HEK293 (cell line): Measurements from ENCODE around the gene PFKL.

ENCODE experiments used
- CTCF ChIA-PET: fragments of 350-600 bp; formaldehyde crosslinking; extraction: SDS; loops from one replicate; lab custom pipeline; 2021; ENCODE audit warnings: antibody characterized with exemption; lab: Yijun Ruan, JAX
- POLR2A ChIA-PET: fragments of 300-600 bp; formaldehyde crosslinking; extraction: SDS; loops from one replicate; lab custom pipeline; 2020; ENCODE audit warnings: antibody characterized with exemption, inconsistent platforms; lab: Yijun Ruan, JAX
- H3K27ac ChIP-seq: fragments of 200-500 bp; sonication (Bioruptor generic); 2 replicates; pipeline ENCODE4 v1.5.1; 2014; ENCODE audit warnings: low read depth, low read length, control low read depth, inconsistent platforms; ENCODE audit errors: extremely low read depth
- H3K36me3 ChIP-seq, 2 experiments: fragments of 200-500 bp in 1 of 2; sonication (Bioruptor generic) in 1 of 2; 1 replicate in 1 of 2; 2 replicates in 1 of 2; pipeline ENCODE4 v1.5.1; 2014 to 2017; ENCODE audit warnings: inconsistent platforms in 2 of 2, low read length in 2 of 2; ENCODE audit not compliant: control insufficient read depth in 2 of 2, insufficient read depth in 1 of 2
- H3K4me1 ChIP-seq: fragments of 200-500 bp; sonication (Bioruptor generic); 2 replicates; pipeline ENCODE4 v1.5.1; 2014; ENCODE audit warnings: mild to moderate bottlenecking, low read length, inconsistent platforms; ENCODE audit not compliant: control insufficient read depth, insufficient read depth
- H3K4me3 ChIP-seq: 2 replicates; pipeline ENCODE4 v1.5.1; 2011; ENCODE audit warnings: low read depth, mild to moderate bottlenecking, control low read depth, low read length, moderate library complexity
- H3K9me3 ChIP-seq: fragments of 200-500 bp; sonication (Bioruptor generic); 2 replicates; pipeline ENCODE4 v1.5.1; 2014; ENCODE audit warnings: low read depth, low read length, inconsistent platforms; ENCODE audit not compliant: control insufficient read depth, insufficient read depth
- IKZF3 ChIP-seq: fragments of 450-650 bp; IDR thresholded peaks from 2 replicates; pipeline ENCODE4 v1.5.0; 2018; ENCODE audit warnings: missing biosample characterization, mild to moderate bottlenecking, missing genetic modification characterization, moderate library complexity
- PATZ1 ChIP-seq: fragments of 450-650 bp; formaldehyde crosslinking; IDR thresholded peaks from 2 replicates; pipeline ENCODE4 v1.5.1; 2016; ENCODE audit warnings: missing biosample characterization, missing genetic modification characterization
- ZBTB17 ChIP-seq: fragments of 450-650 bp; formaldehyde crosslinking; IDR thresholded peaks from 2 replicates; pipeline ENCODE4 v1.5.1; 2016; ENCODE audit warnings: missing biosample characterization, missing genetic modification characterization
- ZBTB44 ChIP-seq: fragments of 450-650 bp; IDR thresholded peaks from 2 replicates; pipeline ENCODE4 v1.5.1; 2018; ENCODE audit warnings: missing biosample characterization, mild to moderate bottlenecking, missing genetic modification characterization
- ZBTB6 ChIP-seq: fragments of 450-650 bp; formaldehyde crosslinking; IDR thresholded peaks from 2 replicates; pipeline ENCODE4 v1.5.1; 2017; ENCODE audit warnings: missing biosample characterization, missing genetic modification characterization
- ZNF148 ChIP-seq: fragments of 450-650 bp; formaldehyde crosslinking; IDR thresholded peaks from 2 replicates; pipeline ENCODE4 v1.5.0; 2017; ENCODE audit warnings: missing biosample characterization, missing genetic modification characterization, borderline replicate concordance
- ZNF274 ChIP-seq, 2 experiments: fragments of 200-500 bp in 1 of 2; fragments of 450-650 bp in 1 of 2; sonication (Bioruptor generic) in 1 of 2; formaldehyde crosslinking in 1 of 2; IDR thresholded peaks; 2 replicates each; pipeline versions ENCODE4 v1.5.1 to v1.6.1; 2014 to 2016; ENCODE audit warnings: borderline replicate concordance in 1 of 2, inconsistent platforms in 1 of 2, low read length in 1 of 2, missing biosample characterization in 1 of 2, missing genetic modification characterization in 1 of 2
- ZNF324 ChIP-seq: fragments of 450-650 bp; formaldehyde crosslinking; IDR thresholded peaks from 2 replicates; pipeline ENCODE4 v1.5.1; 2016; ENCODE audit warnings: missing biosample characterization, missing genetic modification characterization
- ZNF366 ChIP-seq: fragments of 450-650 bp; formaldehyde crosslinking; conservative IDR thresholded peaks from 2 replicates; pipeline ENCODE4 v1.5.1; 2016; ENCODE audit warnings: missing biosample characterization, missing genetic modification characterization
- ZNF391 ChIP-seq: fragments of 450-650 bp; formaldehyde crosslinking; IDR thresholded peaks from 2 replicates; pipeline ENCODE4 v1.5.1; 2016; ENCODE audit warnings: low read depth, missing biosample characterization, missing genetic modification characterization, borderline replicate concordance
- ZNF544 ChIP-seq: fragments of 450-650 bp; formaldehyde crosslinking; IDR thresholded peaks from 2 replicates; pipeline ENCODE4 v1.5.0; 2017; ENCODE audit warnings: missing biosample characterization, missing genetic modification characterization
- ZNF561 ChIP-seq: fragments of 450-650 bp; IDR thresholded peaks from 2 replicates; pipeline ENCODE4 v1.5.1; 2018; ENCODE audit warnings: missing biosample characterization, missing genetic modification characterization, borderline replicate concordance
- ZNF571 ChIP-seq: fragments of 450-650 bp; formaldehyde crosslinking; IDR thresholded peaks from 2 replicates; pipeline ENCODE4 v1.5.0; 2017; ENCODE audit warnings: missing biosample characterization, missing genetic modification characterization
- ZNF600 ChIP-seq: fragments of 450-650 bp; formaldehyde crosslinking; IDR thresholded peaks from 2 replicates; pipeline ENCODE4 v1.5.1; 2016; ENCODE audit warnings: missing biosample characterization, missing genetic modification characterization
- ZNF692 ChIP-seq: fragments of 450-650 bp; formaldehyde crosslinking; IDR thresholded peaks from 2 replicates; pipeline ENCODE4 v1.5.1; 2016; ENCODE audit warnings: missing biosample characterization, missing genetic modification characterization
- ZNF791 ChIP-seq: fragments of 450-650 bp; formaldehyde crosslinking; IDR thresholded peaks from 2 replicates; pipeline ENCODE4 v1.5.1; 2016; ENCODE audit warnings: missing biosample characterization, missing genetic modification characterization
- ZSCAN5A ChIP-seq: fragments of 450-650 bp; formaldehyde crosslinking; IDR thresholded peaks from 2 replicates; pipeline ENCODE4 v1.5.1; 2016; ENCODE audit warnings: missing biosample characterization, missing genetic modification characterization
- ZXDB ChIP-seq: fragments of 450-650 bp; formaldehyde crosslinking; IDR thresholded peaks from 2 replicates; pipeline ENCODE4 v1.5.1; 2016; ENCODE audit warnings: missing biosample characterization, missing genetic modification characterization

PFKL gene

GRCh38 chr21:44332383-44332782, 32.5 kb downstream of the PFKL start:
- POLR2A ChIA-PET = no interaction called here
- Histone ChIP-seq H3K27ac (no peak overlapping the region), H3K4me1 (no peaks in the 10 kb centered on the region), H3K9me3 (no peaks in the 10 kb centered on the region), H3K36me3 (peaks cover 0 to 8% of the 10 kb centered on the region in 2 experiments; a peak in 1 of 3 replicates), H3K4me3 (no peak overlapping the region)
- TF ChIP-seq ZNF791 (tag by site-specific recombination) (no peak), PATZ1 (tag by site-specific recombination) (peak; percentile 12; the same call in 1 of the 2 replicates)
- CTCF ChIA-PET = no interaction called here

GRCh38 chr21:44332965-44333364, 33.1 kb downstream of the PFKL start:
- H3K36me3 ChIP-seq = peaks cover 0 to 4% of the 10 kb centered on the region in 2 experiments; a peak in 1 of 3 replicates
- ChIA-PET CTCF (no interaction called here), POLR2A (no interaction called here)
- peaks cover 2% of the 10 kb centered on the region; the same call in 1 of the 2 replicates for H3K4me1 ChIP-seq
- TF ChIP-seq ZNF274 (IDR thresholded peaks at IDR 0.05; ENCODE audit: low read length) (no peak), ZNF274 (tag by site-specific recombination; IDR thresholded peaks at IDR 0.05; ENCODE audit: borderline replicate concordance) (no peak), ZNF324 (no peak), ZSCAN5A (tag by site-specific recombination) (no peak), ZNF366 (tag by site-specific recombination) (no peak), ZBTB44 (tag by site-specific recombination) (no peak), ZXDB (tag by site-specific recombination) (no peak), ZNF561 (tag by site-specific recombination) (no peak), ZNF692 (tag by site-specific recombination) (no peak), ZNF571 (tag by site-specific recombination) (no peak), ZNF391 (tag by site-specific recombination) (no peak)
- no peaks in the 10 kb centered on the region for H3K9me3 ChIP-seq
- H3K27ac ChIP-seq = no peak overlapping the region
- H3K4me3 ChIP-seq = no peak overlapping the region

- H3K36me3 ChIP-seq = peaks cover 0 to 4% of the 10 kb centered on the region in 2 experiments; a peak in 1 of 3 replicates
- TF ChIP-seq ZNF600 (tag by site-specific recombination) = no peak
- TF ChIP-seq IKZF3 (tag by site-specific recombination) = no peak
- no peak for TF ChIP-seq ZBTB6 (tag by site-specific recombination)
- TF ChIP-seq ZBTB17 (tag by site-specific recombination) = no peak
- TF ChIP-seq ZNF544 (tag by site-specific recombination) = no peak
- TF ChIP-seq ZNF148 (tag by site-specific recombination) = no peak
Measured at GRCh38 chr21:44333509-44334328, 33.9 kb downstream of the PFKL start.

More at GRCh38 chr21:44333509-44334328, 33.9 kb downstream of the PFKL start:
- Histone ChIP-seq H3K9me3 (no peaks in the 10 kb centered on the region), H3K27ac (no peak overlapping the region), H3K4me1 (peaks cover 6% of the 10 kb centered on the region; the same call in 1 of the 2 replicates), H3K4me3 (no peak overlapping the region)
- POLR2A ChIA-PET = interaction anchor here (0.7 to 1.1 kb wide), 2 partner anchors 26 to 30 kb away, joined by 3 read pairs; no protein-coding TSS in a partner anchor
- CTCF ChIA-PET = no interaction called here
